Midbrain (tissue), 1 donor: Measurements from ENCODE around the gene GRIN3B.
"Not testable (repeated sequence)": the region's sequence is repeated elsewhere in the genome, so short reads cannot be mapped to it uniquely, and the experiment has no call there.

Source experiments
- DNase-seq: peaks from one replicate; lab custom pipeline; 2025; lab: John Stamatoyannopoulos, UW

GRIN3B gene, protein sequence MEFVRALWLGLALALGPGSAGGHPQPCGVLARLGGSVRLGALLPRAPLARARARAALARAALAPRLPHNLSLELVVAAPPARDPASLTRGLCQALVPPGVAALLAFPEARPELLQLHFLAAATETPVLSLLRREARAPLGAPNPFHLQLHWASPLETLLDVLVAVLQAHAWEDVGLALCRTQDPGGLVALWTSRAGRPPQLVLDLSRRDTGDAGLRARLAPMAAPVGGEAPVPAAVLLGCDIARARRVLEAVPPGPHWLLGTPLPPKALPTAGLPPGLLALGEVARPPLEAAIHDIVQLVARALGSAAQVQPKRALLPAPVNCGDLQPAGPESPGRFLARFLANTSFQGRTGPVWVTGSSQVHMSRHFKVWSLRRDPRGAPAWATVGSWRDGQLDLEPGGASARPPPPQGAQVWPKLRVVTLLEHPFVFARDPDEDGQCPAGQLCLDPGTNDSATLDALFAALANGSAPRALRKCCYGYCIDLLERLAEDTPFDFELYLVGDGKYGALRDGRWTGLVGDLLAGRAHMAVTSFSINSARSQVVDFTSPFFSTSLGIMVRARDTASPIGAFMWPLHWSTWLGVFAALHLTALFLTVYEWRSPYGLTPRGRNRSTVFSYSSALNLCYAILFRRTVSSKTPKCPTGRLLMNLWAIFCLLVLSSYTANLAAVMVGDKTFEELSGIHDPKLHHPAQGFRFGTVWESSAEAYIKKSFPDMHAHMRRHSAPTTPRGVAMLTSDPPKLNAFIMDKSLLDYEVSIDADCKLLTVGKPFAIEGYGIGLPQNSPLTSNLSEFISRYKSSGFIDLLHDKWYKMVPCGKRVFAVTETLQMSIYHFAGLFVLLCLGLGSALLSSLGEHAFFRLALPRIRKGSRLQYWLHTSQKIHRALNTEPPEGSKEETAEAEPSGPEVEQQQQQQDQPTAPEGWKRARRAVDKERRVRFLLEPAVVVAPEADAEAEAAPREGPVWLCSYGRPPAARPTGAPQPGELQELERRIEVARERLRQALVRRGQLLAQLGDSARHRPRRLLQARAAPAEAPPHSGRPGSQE

DNA sequence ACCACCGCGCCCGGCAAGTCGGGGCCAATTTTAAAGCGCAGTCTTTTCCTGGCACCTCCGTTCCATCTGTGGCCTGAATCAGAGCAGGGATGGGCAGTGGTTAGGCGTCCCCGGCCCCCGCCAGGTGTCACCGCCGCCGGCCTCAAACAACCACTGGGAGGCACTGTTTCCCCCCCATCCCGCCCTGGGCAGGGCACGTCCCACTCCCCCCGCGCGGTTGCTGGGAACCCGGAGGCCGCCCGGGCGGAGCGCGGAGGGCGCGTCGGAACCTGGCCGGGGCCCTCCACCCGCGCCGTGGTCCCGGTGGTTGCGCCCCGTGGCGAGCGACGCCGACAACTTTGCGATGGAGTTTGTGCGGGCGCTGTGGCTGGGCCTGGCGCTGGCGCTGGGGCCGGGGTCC, at the start of gene GRIN3B:
Gene GRIN3B (plus strand): TSS at position 325 of the 400 bp plus-strand sequence. CDS start 19 bp downstream, at position 344.
- DNase-seq, result no peak

DNA sequence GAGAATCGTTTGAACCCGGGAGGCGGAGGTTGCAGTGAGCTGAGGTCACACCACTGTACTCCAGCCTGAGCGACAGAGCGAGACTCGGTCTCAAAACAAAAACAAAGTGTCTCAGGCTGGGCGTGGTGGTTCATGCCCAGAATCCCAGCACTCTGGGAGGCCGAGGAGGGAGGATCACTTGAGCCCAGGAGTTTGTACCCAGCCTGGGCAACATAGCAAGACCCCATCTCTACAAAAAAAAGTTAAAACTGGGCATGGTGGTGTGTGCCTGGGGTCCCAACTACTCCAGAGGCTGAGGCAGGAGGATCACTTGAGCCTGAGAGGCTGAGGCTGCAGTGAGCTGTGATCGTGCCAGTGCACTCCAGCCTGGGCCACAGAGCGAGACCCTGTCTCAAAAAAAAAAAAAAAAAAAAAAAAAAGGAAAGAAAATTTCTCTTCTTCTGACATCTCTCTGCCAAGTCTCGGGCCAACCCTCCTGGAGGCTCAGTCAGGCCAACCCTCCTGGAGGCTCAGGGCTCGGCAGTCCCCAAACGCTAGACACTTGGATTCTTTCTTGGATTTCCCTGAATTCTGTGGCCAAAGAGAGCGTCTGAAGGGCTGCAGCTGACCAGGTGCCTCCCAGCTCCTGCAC, 48.1 kb upstream of the GRIN3B start:
- no peak for DNase-seq

DNA sequence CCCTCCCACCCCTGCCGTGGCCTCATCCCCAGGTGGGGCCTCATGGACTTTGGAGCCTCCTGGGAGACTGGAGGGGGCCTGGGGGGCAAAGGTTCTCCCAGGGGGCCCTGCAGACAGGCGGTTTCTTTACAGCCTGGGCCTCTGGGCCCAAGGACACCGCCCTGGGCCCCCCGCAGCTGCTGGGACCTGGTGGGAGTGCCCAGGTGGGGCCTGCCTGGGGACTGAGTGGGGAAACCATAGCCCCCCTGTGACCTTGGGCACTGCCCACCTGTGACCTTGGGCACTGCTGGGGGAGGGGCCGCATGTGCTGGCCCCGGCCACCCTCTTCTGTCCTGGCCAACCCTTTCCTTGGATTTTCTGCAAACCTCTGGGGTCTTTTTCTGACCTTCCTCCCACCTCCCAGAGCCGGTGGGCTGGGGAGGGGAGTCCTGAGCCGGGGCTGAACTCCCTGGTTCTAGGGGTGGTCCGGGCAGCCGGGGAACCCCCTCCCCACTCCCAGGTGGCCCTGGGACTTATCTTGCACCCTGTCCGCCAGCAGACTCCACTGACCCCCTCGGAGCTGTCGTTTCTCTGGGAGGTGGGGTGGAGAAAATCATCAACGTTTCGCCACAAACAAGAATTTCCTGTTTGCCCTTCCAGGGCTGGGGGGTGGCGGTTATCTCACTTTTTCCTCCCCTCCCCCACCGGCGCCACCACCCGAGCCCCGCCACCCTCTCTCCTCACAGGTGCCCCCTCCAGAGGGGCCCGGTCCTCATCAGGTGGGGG, 47.4 kb upstream of the GRIN3B start:
- DNase-seq, result no peak

DNA sequence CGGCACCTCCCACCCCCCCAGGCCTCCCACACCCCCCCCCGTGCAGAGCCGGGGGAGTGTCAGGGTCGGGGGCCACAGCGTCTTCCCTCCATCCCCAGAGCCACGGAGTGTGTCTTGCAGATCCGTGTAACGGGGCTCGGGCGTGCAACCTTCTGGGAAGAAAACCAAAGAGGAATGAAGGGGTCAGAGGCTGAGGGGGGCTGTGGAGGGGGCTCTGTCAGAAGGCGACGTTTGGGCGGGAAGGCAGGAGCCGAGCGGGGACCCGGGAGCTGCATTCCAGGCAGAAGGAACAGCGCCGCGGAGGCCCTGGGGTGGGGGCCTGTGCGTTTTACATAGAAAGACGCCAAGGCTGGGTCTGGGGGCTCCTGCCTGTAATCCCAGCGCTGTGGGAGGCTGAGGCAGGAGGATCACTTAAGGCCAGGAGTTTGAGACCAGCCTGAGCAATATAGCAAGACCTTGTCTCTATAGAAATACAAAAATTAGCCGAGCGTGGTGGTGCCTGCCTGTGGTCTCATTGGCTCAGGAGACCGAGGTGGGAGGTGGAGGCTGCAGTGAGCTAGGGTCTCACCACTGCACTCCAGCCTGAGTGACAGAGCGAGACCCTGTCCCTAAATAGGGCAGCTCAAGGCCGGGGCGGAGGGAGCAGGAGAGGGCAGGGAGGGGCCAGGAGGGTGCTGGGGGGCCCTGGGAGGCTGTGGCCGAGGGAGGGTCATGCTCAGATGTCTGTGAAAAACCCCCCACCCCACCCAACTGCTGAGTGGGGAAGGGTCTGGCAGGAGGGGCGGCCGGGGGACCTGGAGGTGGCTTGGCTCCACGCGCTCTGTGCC, 46.6 kb upstream of the GRIN3B start:
- no peak for DNase-seq

DNA sequence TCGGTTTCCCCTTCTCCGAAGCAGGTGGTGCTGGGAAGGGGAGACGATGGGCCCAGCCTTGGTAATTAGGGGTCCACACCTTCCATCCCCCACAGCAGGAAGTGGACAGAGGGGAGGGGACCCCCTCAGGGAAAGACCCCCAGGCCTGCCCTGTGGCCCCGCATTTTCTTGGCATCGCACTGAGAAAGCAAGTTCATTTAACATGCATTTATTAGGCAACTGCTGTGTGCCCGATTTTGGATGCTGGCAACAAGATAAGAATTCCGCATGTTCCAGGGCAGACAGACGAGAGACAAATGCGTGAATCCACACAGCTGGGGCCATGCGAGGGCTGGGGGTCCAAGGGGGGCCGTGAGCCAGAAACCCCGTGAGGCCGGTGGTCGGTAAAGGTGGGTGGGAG, 45.9 kb upstream of the GRIN3B start:
- DNase-seq, result no peak

DNA sequence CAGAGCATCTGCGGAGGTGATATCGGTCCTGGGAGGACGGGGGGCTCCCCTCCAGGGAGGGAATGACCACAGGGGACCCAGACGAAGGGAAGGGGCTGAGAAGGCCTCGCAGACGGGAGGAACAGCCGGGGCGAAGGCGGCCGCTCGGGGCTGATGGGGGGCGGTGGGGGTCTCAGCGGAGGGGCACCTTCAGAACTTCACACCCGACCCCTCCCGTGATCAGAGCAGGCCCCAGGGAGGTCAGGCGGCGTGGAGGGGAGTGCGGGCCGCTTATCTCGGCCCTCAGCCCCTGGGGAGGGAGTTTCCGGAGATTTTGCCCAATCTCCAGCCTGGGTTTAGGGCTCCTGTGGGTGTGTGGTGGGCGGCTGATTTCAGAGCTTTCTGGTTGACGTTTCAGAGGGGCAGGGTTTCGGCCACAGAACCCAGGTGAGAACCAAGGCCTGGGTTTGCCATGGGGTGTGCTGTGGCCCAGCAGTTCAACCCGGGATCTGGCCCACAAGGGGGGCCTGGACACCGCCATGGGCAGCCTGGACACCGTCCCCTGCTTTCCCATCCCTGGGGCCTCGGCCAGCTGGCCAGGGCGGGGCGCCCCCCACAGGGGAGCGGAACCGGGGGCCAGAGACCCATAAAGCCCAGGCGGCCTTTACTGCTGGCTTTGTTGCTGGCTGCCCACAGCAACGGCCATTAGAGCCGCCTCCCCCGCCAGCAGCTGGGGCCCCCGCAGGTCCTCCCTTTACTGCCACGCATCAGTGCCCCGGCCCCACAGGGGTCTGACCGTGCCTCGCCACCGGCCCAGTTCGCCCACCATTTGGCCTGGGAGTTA, 45.3 kb upstream of the GRIN3B start:
- no peak for DNase-seq

DNA sequence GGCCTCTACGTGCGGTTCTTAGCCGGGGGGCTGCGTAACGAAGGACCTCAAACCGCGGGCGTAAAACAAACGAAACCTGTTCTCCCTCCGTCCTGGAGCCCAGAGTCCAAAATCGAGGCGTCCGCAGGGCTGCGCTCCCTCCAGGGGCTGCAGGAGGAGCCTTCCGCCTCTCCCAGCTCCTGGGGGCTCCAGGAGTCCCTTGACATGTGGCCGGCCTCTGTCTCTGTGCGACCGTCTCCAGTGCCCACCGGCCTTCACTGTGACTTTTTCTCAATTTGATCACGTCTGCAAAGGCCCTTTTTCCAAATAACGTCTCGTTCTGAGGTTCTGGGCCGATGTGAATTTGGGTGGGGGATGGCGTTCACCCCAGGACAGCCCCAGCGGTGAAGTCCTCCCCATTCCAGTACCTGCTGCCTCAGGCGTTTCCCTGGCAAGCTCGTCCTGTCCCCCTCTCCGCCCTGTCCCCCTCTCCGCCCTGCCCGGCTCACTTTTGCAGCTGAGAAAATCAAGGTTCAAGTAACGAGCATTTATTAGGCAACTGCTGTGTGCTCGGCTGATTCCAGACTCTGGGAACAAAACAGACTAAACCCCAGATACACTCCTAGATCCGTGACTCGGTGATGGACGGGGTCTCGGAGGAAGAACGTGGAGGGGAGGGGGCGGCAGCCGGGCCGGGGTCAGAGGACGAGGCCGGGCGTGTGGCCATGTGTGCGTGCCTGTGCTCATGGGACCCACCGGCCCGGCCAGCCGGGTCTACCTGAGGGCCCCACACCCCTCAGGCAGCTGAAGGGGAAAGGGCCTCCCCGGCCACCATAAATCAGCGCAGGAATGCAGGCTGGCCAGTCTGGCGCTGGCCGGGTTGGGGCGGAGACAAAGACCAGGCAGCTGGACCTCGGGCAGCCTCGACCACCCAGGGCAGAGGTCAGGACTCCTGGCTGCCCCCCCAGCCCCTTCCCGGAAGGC, 44.1 kb upstream of the GRIN3B start:
- DNase-seq, result no peak

DNA sequence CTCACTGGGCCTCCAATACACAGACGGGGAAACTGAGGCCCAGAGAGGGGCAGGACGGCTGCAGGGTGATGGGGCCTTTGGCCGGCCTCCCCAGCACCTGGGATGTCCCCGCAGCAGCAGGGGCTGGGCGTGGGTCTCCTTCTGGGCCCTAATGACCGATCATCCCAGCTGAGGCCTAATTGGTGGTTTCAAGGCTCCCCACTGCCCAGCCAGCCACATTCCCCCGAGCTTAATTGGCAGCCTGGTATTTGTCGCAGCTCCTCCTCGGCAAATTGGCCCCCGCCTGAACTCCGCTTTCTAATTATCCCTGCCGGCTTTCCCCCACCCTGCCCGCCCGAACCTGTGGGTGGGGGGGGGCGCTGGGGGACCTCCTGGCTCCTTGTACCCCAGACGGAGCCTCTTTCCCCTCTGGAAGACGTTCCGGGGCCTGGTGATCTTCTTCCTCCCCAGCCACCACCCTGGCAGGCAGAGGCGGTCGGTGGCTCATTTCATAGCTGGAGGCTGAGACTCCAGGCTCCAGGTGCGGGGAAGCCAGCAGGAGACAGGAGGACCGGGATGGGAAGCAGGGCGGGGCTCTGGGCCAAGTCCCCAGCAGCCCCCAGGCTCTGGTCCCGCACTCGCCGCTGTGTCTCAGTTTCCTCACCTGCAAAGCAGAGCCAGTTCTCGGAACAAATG, 43.3 kb upstream of the GRIN3B start:
- no peak for DNase-seq

DNA sequence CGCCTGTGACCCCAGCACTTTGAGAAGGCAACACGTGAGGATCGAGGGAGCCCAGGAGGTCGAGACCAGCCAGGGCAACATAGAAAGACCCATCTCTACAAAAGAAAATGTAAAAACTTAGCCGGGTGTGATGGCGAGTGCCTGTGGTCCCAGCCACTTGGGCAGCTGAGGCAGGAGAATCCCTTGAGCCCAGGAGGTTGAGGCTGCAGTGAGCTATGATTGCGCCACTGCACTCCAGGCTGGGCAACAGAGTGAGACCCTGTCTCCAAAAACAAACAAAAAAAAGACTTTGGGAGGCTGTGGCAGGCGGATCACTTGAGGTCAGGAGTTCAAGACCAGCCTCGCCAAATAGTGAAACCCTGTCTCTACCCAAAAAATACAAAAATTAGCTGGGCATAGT, 42.6 kb upstream of the GRIN3B start:
- DNase-seq, result not testable (repeated sequence)

DNA sequence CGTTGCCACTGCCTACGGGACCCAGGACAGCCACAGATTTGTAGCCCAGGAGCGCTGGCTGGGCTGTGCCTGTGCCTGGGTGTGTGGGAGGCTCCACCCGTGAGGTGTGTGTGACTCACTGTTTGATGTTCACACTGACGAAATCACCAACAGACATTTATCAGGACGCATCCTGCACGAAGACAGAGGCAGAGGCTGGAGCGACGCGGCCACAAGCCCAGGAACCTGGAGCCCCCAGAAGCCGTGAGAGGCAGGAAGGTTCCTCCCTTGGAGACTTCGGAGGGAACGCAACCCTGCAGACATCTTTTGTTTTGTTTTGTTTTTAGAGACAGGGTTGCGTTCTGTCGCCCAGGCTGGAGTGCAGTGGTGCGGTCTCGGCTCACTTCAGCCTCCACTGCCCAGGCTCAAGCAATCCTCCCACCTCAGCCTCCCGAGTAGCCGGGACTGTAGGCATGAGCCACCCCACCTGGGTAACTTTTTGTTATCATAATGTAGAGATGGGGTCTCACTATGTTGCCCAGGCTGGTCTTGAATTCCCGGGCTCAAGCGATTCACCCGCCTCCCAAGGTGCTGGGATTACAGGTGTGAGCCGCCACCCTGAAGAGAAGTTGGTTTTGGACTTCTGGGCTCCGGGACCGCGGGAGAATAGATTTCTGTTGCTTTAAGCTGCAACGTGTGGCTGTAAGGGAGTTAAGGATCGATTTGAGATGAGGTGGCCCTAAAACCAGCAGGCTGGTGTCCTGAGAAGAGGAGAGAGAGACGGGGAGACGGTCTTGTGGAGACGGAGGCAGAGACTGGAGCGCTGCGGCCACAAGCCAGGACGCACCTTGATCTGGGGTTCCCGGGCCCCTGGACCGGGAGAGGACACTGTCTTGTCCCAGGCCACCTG, 41.0 kb upstream of the GRIN3B start:
- no peak for DNase-seq

DNA sequence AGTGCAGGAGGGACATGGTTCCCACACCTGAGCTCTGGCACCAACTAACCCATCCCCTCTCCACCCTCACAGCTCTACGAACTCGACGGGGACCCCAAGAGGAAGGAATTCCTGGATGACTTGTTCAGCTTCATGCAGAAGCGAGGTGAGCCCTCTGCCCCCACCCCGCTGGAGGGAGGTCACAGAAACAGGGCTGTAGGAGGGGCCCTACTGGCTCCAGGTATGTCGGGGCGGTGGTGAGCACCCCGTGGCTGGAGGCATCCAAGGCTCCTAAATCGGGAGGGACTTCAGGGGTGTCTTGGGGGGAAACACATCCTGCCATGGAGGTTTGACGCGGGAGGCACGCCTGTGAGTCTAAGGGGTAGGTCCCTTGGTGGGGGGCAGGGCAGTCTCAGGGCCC, 40.2 kb upstream of the GRIN3B start:
- no peak for DNase-seq

DNA sequence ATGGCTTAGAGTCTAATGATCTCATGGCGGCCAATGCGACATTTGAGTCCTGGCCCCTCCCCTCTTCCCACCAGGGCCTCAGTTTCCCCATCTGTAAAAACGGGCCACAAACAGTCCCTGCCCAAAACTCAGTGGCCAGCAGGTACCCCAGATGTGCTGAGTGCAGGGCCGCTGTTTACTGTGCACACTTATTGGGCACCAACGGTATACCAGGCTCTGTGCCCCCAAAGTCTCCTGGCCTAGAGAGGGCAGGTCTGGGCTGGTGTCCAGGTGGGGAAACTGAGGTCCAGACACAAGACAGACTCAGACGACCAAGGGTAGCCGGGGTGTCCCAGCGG, 39.6 kb upstream of the GRIN3B start:
- DNase-seq, result no peak

DNA sequence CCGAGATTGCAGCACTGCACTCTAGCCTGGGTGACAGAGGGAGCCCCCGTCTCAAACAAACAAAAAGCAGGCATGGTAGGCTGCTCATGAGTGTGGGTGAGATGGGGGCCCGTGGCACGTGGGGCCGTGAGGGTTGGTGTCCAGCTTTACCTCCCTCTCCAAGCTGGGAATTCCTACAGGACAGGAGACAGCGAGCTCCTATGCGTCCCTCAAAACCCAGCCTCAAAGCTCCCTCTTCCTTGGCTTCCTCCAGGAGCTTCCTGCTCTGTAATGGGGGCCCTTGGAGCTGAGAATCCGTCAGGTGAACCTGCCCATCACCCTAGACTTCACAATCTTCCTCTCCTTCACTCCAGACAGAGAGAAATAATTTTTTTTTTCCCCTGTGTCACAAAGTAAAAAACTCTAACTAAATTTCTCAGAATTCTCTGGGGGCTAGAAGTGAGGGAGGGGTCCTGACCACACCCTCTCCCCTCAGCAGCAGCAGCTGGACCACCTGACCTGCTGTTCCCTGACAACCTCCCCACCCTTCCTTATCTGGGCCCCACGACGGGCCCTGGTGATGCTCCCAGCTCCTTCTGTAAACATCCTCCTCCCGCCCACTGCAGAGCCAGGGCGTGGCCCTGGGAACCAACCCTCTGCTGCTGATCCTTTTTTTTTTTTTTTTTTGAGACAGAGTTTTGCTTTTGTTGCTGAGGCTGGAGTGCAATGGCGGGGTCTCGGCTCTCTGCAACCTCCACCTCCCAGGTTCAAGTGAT, 38.2 kb upstream of the GRIN3B start:
- DNase-seq, result no peak

DNA sequence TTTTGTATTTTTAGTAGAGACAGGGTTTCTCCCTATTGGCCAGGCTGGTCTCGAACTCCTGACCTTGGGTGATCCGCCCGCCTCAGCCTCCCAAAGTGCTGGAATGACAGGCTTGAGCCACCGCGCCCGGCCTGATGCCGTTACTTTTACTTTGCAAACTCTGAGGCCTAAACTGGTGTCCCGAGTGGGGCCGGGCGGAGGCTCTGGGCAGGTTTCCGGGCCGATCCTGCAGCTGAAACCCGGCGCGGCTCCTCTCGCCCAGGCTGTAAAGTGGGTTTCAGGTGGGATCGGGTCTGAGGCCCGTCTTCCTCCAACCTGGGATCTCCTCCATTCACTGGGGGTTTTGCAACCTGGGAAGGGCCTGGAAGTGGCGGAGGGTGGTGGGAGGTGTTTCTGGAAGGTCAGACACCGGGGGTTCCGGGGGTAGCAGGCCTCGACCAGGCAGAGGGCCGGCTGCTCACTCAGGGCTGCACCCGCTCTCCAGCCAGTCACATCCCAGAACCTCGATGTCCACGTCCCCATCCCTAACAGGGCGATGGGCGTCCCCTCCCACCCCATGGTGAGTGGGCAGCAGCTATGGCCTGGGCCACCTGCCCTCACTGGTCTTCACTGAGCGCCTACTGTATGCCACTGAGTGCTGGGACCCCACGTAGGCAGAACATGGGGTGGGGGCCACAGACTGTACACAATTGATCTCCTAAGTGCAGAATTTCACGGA, 37.4 kb upstream of the GRIN3B start:
- no peak for DNase-seq

DNA sequence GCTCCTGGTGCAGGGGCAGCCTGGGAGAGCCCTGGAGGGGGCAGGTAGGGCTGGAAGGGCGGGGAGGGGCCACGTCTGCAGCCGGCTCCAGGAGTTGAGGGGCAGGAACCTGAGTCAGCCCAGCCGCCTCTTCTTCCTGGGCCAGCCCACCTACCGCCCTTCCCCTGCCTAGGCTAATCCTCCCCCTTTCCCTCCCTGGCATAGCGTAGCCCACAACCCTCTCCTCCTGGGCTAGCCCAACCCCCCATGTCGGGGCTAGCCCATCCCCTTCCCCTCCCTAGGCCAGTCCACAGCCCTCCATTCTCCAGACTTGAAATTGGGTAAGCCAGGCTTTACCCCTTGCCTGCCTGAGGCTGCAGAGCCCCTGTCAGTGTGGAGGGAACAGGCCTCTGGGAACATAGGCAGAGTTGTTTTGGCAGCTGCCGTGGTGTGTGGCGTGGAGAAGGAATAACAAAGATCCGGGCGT, 36.7 kb upstream of the GRIN3B start:
- DNase-seq, result no peak

DNA sequence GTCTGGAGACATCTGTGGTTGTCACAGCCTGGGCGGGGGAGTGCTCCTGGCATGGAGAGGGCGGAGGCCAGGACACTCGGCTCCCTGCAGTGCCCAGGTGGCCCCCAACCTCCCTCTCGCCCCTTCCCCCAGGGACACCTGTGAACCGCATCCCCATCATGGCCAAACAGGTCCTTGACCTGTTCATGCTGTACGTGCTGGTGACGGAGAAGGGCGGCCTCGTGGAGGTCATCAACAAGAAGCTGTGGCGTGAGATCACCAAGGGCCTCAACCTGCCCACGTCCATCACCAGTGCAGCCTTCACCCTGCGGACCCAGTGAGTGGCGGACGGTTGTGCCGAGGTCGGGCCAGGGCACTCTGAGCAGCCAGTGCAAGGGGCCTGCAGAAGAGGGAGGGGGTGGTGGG, 36.1 kb upstream of the GRIN3B start:
- no peak for DNase-seq
